Epithelial cell of esophagus (primary cell): ENCODE results near the gene SEC31B.

Source experiments
- DNase-seq: peaks from one replicate; pipeline ENCODE4 v3.0.0; 2010; ENCODE audit warnings: low read depth
- H3K4me3 ChIP-seq: 2 replicates; pipeline ENCODE4 v1.5.1; 2011; ENCODE audit warnings: mild to moderate bottlenecking, low read length, control low read depth
- CTCF ChIP-seq: IDR thresholded peaks from 2 replicates; pipeline ENCODE4 v1.5.1; 2011; ENCODE audit warnings: low read depth, mild to moderate bottlenecking, low read length, control low read depth, inconsistent platforms; ENCODE audit not compliant: insufficient read depth; ENCODE audit errors: missing control alignments

The SEC31B gene

GRCh38 chr10:100562008-100562672 is 42.5 kb upstream of the SEC31B start:
- TF ChIP-seq CTCF, result peak; percentile 95
- peak; percentile 81 for DNase-seq
- H3K4me3 ChIP-seq, result no peak overlapping the region

GRCh38 chr10:100561005-100561404 is 41.3 kb upstream of the SEC31B start:
- H3K4me3 ChIP-seq, result no peak overlapping the region
- no peak for DNase-seq
- no peak for TF ChIP-seq CTCF

- DNase-seq, result no peak
- no peak overlapping the region for H3K4me3 ChIP-seq
- no peak for TF ChIP-seq CTCF
Measured at GRCh38 chr10:100560248-100560647, 40.6 kb upstream of the SEC31B start.

- no peak overlapping the region for H3K4me3 ChIP-seq
- no peak for TF ChIP-seq CTCF
- DNase-seq, result no peak
Measured at GRCh38 chr10:100554902-100555301, 35.2 kb upstream of the SEC31B start.

GRCh38 chr10:100553929-100554328 is 34.3 kb upstream of the SEC31B start:
- no peak overlapping the region for H3K4me3 ChIP-seq
- TF ChIP-seq CTCF, result no peak
- DNase-seq, result no peak

- no peak overlapping the region for H3K4me3 ChIP-seq
- DNase-seq, result no peak
- no peak for TF ChIP-seq CTCF
Measured at GRCh38 chr10:100551738-100552137, 32.1 kb upstream of the SEC31B start.

- H3K4me3 ChIP-seq, result no peak overlapping the region
- no peak for DNase-seq
- no peak for TF ChIP-seq CTCF
Measured at GRCh38 chr10:100551196-100551595, 31.5 kb upstream of the SEC31B start.
